ENCODE measurements around the gene YY2.
"Not testable (repeated sequence)": the region's sequence is repeated elsewhere in the genome, so short reads cannot be mapped to it uniquely, and the experiment has no call there.

Gene YY2

DNA sequence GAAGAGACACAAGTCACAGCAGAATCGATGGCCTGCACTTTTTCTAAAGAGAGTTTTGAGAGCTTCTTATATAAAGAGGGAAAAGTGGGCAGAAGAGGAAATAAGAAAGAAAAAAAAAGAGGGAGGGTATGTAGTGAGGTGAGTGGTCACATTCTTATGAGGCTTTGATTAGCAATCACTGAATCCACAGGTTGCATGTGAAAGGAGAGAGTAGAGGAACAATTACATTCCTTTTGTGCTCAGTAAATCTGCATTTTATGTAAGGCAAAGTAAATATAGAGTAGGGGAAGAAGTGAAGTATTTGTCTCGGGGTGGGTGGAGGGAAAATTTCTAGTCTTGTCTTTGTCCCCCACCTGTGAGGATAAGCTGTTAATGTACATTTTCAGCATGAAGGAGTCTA is 43.2 kb upstream of the YY2 start:
- H3K4me2 ChIP-seq (ENCODE audit: low read depth, low read length, poor library complexity, severe bottlenecking): no peak overlapping the region

DNA sequence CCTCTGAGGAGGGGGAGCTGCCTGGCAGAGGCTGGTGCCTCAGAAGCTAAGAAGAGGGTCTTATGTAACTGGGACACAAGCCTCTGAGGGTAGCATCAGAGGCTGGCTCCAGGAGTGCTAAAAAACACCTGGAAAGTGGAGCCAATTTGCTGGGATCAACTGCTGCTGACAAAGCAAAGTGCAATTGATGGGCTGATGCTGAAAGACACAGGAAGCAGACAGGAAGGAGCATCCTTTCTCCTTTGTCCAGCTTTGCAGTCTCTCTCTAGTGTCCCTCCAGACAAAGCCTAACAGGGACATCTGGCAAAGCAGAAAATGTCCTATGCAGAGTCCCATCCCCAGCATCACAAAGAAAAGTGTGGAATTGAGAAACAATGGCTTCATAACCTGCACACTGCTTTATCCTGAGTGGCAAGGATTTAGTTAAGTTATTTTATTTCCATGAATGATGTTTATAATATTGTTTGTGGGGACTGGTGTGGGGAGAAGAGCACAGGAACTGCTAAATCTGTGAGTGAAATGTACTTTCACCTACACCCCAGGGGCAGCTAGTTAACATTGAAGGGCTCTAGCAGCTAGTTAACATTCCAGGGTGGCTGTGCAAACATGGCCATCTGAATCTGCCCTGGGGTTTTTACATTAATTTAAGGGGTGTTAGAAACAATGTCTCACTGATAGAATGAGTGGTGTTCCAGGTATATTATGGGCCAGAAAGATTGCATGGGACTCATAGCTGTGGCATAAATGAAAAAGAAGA is 42.0 kb upstream of the YY2 start:
- Histone ChIP-seq H3F3A (ENCODE audit: insufficient read depth) (no peaks in the 10 kb centered on the region), H3K4me3 (ENCODE audit: insufficient read depth, low read length, poor library complexity, severe bottlenecking) (no peak overlapping the region), H2AFZ (ENCODE audit: low read depth, low read length, severe bottlenecking) (no peak overlapping the region), H3K9me3 (ENCODE audit: insufficient read depth, low read length) (no peaks in the 10 kb centered on the region), H3K27ac (ENCODE audit: low read depth, low read length) (no peak overlapping the region), H3K79me2 (ENCODE audit: insufficient read depth, low read length) (no peaks in the 10 kb centered on the region), H4K20me1 (ENCODE audit: low read depth, low read length) (no peaks in the 10 kb centered on the region), H3K9ac (ENCODE audit: low read length) (no peak overlapping the region), H3K4me2 (ENCODE audit: low read depth, low read length, poor library complexity, severe bottlenecking) (no peak overlapping the region), H3K36me3 (ENCODE audit: low read length) (no peaks in the 10 kb centered on the region), H3K9me2 (replicated peaks; ENCODE audit: insufficient read depth, low read length) (no peaks in the 10 kb centered on the region), H3K27me3 (ENCODE audit: low read length) (no peaks in the 10 kb centered on the region)
- TF ChIP-seq, protein P1, sequence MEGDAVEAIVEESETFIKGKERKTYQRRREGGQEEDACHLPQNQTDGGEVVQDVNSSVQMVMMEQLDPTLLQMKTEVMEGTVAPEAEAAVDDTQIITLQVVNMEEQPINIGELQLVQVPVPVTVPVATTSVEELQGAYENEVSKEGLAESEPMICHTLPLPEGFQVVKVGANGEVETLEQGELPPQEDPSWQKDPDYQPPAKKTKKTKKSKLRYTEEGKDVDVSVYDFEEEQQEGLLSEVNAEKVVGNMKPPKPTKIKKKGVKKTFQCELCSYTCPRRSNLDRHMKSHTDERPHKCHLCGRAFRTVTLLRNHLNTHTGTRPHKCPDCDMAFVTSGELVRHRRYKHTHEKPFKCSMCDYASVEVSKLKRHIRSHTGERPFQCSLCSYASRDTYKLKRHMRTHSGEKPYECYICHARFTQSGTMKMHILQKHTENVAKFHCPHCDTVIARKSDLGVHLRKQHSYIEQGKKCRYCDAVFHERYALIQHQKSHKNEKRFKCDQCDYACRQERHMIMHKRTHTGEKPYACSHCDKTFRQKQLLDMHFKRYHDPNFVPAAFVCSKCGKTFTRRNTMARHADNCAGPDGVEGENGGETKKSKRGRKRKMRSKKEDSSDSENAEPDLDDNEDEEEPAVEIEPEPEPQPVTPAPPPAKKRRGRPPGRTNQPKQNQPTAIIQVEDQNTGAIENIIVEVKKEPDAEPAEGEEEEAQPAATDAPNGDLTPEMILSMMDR (IDR thresholded peaks at IDR 0.05; ENCODE audit: insufficient read depth, low read length, poor library complexity, severe bottlenecking): no peak
- no peak for TF ChIP-seq EZH2phosphoT487 (conservative IDR thresholded peaks at IDR 0.05; ENCODE audit: low read length)

More for the DNA sequence above, 43.2 kb upstream of the YY2 start:
- Histone ChIP-seq H2AFZ (ENCODE audit: low read depth, low read length, severe bottlenecking) (no peak overlapping the region), H3K36me3 (ENCODE audit: low read length) (no peaks in the 10 kb centered on the region), H3K27me3 (ENCODE audit: low read length) (no peaks in the 10 kb centered on the region), H3K27ac (ENCODE audit: low read depth, low read length) (no peak overlapping the region), H3K9me2 (replicated peaks; ENCODE audit: insufficient read depth, low read length) (no peaks in the 10 kb centered on the region), H3K9me3 (ENCODE audit: insufficient read depth, low read length) (no peaks in the 10 kb centered on the region), H3K4me3 (ENCODE audit: insufficient read depth, low read length, poor library complexity, severe bottlenecking) (no peak overlapping the region), H4K20me1 (ENCODE audit: low read depth, low read length) (no peaks in the 10 kb centered on the region), H3K79me2 (ENCODE audit: insufficient read depth, low read length) (no peaks in the 10 kb centered on the region), H3K9ac (ENCODE audit: low read length) (no peak overlapping the region), H3F3A (ENCODE audit: insufficient read depth) (no peaks in the 10 kb centered on the region)
- TF ChIP-seq, protein P1 (IDR thresholded peaks at IDR 0.05; ENCODE audit: insufficient read depth, low read length, poor library complexity, severe bottlenecking): no peak
- no peak for TF ChIP-seq EZH2phosphoT487 (conservative IDR thresholded peaks at IDR 0.05; ENCODE audit: low read length)

DNA sequence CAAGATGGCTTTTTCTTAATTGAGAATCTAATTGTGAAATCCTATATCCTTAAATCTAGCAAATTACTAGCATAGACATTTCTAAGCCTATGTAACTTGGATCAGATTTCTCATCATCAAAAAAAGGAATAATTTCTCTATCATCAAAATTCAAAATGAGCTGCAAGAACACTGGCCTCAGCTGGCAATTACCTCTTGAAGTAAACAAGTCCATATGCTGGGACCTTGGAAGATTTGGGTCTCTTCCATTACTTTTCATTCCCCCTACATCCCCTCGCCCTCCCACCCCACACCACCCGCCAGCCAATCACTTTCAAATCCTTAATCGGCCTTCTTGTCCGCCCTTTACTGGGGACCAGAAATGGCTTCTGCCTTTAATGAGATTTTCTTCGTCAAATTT is 39.7 kb upstream of the YY2 start:
- Histone ChIP-seq H3K4me3 (ENCODE audit: insufficient read depth, low read length, poor library complexity, severe bottlenecking) (no peak overlapping the region), H3K9ac (ENCODE audit: low read length) (no peak overlapping the region), H3K36me3 (ENCODE audit: low read length) (no peaks in the 10 kb centered on the region), H3F3A (ENCODE audit: insufficient read depth) (no peaks in the 10 kb centered on the region), H3K27me3 (ENCODE audit: low read length) (no peaks in the 10 kb centered on the region), H4K20me1 (ENCODE audit: low read depth, low read length) (no peaks in the 10 kb centered on the region), H3K79me2 (ENCODE audit: insufficient read depth, low read length) (no peaks in the 10 kb centered on the region), H3K4me2 (ENCODE audit: low read depth, low read length, poor library complexity, severe bottlenecking) (no peak overlapping the region), H3K9me3 (ENCODE audit: insufficient read depth, low read length) (no peaks in the 10 kb centered on the region), H3K27ac (ENCODE audit: low read depth, low read length) (no peak overlapping the region), H2AFZ (ENCODE audit: low read depth, low read length, severe bottlenecking) (no peak overlapping the region), H3K9me2 (replicated peaks; ENCODE audit: insufficient read depth, low read length) (no peaks in the 10 kb centered on the region)
- no peak for TF ChIP-seq EZH2phosphoT487 (conservative IDR thresholded peaks at IDR 0.05; ENCODE audit: low read length)
- TF ChIP-seq, protein P1 (IDR thresholded peaks at IDR 0.05; ENCODE audit: insufficient read depth, low read length, poor library complexity, severe bottlenecking): no peak

DNA sequence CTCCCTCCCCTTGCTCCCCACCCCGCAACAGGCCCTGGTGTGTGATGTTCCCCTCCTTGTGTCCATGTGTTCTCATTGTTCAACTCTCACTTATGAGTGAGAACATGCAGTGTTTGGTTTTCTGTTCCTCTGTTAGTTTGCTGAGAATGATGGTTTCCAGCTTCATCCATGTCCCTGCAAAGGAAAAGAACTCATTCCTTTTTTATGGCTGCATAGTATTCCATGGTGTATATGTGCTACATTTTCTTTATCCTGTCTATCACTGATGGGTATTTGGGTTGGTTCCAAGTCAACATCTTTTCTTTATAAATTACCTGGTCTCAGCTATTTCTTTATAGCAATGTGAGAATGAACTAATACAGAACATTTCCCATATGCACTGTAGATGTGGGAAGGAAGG is 35.6 kb upstream of the YY2 start:
- not testable (repeated sequence) for H3K27ac ChIP-seq (ENCODE audit: low read depth, low read length); H3K79me2 ChIP-seq (ENCODE audit: insufficient read depth, low read length); H3K9me3 ChIP-seq (ENCODE audit: insufficient read depth, low read length); H3K36me3 ChIP-seq (ENCODE audit: low read length); H3K27me3 ChIP-seq (ENCODE audit: low read length); H2AFZ ChIP-seq (ENCODE audit: low read depth, low read length, severe bottlenecking); H4K20me1 ChIP-seq (ENCODE audit: low read depth, low read length); H3K4me2 ChIP-seq (ENCODE audit: low read depth, low read length, poor library complexity, severe bottlenecking); H3F3A ChIP-seq (ENCODE audit: insufficient read depth); H3K4me3 ChIP-seq (ENCODE audit: insufficient read depth, low read length, poor library complexity, severe bottlenecking); H3K9ac ChIP-seq (ENCODE audit: low read length); H3K9me2 ChIP-seq (replicated peaks; ENCODE audit: insufficient read depth, low read length)
